Panc1 (cell line): Measurements from ENCODE around the gene ZNF691. TPM values are rescaled to one million over a fixed set of nuclear protein-coding genes. Genes with fewer than 3 reads are reported as not detected.
"Not testable (repeated sequence)": the region's sequence is repeated elsewhere in the genome, so short reads cannot be mapped to it uniquely, and the experiment has no call there.

Experiments
- ATAC-seq: fragments of 200-7000 bp; cut with Tn5 transposase; 2 replicates; pipeline ENCODE4 v1.9.1; 2020; ENCODE audit warnings: mild to moderate bottlenecking, moderate library complexity
- BruUV-seq: library from RNA; stranded (reverse); fragments of 400-500 nt; replicated peaks from 2 replicates; lab custom pipeline; 2021; lab: Mats Ljungman, UMichigan
- CTCF ChIA-PET: fragments of 300-600 bp; sonication (Branson Sonifier 250); formaldehyde crosslinking; loops from one replicate; lab custom pipeline; 2022; ENCODE audit warnings: antibody characterized with exemption; lab: Charles Lee
- POLR2A ChIA-PET: fragments of 300-600 bp; sonication (Branson Sonifier 250); formaldehyde crosslinking; loops from one replicate; lab custom pipeline; 2022; ENCODE audit warnings: antibody characterized with exemption; lab: Charles Lee
- DNase-seq: peaks from one replicate; pipeline ENCODE4 v3.0.0-alpha.2; 2010; ENCODE audit warnings: low read depth, low spot score
- H3K27ac ChIP-seq: 2 replicates; pipeline ENCODE4 v1.5.1; 2011; ENCODE audit warnings: mild to moderate bottlenecking, low read length, inconsistent platforms
- H3K27me3 ChIP-seq: fragments of 200-500 bp; sonication (Bioruptor generic); 2 replicates; pipeline ENCODE4 v1.6.0; 2014; ENCODE audit warnings: low read length, inconsistent platforms; ENCODE audit not compliant: control insufficient read depth, insufficient read depth
- H3K36me3 ChIP-seq: fragments of 200-500 bp; sonication (Bioruptor generic); 2 replicates; pipeline ENCODE4 v1.5.1; 2014; ENCODE audit warnings: inconsistent platforms, mild to moderate bottlenecking, low read length, moderate library complexity; ENCODE audit not compliant: control insufficient read depth, insufficient read depth
- H3K4me1 ChIP-seq: 2 replicates; pipeline ENCODE4 v1.5.1; 2011; ENCODE audit warnings: inconsistent platforms, mild to moderate bottlenecking, low read length, moderate library complexity; ENCODE audit not compliant: control insufficient read depth, insufficient read depth
- H3K4me3 ChIP-seq, 2 experiments: 2 replicates each; pipeline ENCODE4 v1.5.1; 2011 to 2012; ENCODE audit warnings: low read depth in 2 of 2, low read length in 2 of 2, mild to moderate bottlenecking in 2 of 2, inconsistent platforms in 1 of 2, moderate library complexity in 1 of 2
- H3K9me3 ChIP-seq: fragments of 200-500 bp; sonication (Bioruptor generic); 2 replicates; pipeline ENCODE4 v1.5.1; 2014; ENCODE audit warnings: low read depth, mild to moderate bottlenecking, inconsistent platforms, low read length, moderate library complexity; ENCODE audit not compliant: control insufficient read depth, insufficient read depth
- POLR2AphosphoS5 ChIP-seq: IDR thresholded peaks from 2 replicates; pipeline ENCODE4 v1.6.1; 2012; ENCODE audit warnings: mild to moderate bottlenecking, low read depth, low read length, moderate library complexity
- SIN3A ChIP-seq: IDR thresholded peaks from 2 replicates; pipeline ENCODE4 v1.6.1; 2012; ENCODE audit warnings: low read depth, mild to moderate bottlenecking, low read length, moderate library complexity, borderline replicate concordance; ENCODE audit not compliant: insufficient read depth
- in situ Hi-C: cut with HindIII; loops from 2 replicates; pipeline ENCODE4 v1.10.0; 2016; ENCODE audit warnings: low sequenced_read_pairs, low pct_unique_long_range_greater_than_20kb
- intact Hi-C: fragments of 100-400 bp; cut with micrococcal nuclease; formaldehyde crosslinking; loops from one replicate; pipeline ENCODE4 v1.10.0; 2022; ENCODE audit not compliant: unreplicated experiment
- total RNA-seq: library from RNA; stranded (reverse); gene quantifications from one replicate; pipeline ENCODE4 v1.2.1, GENCODE V29; 2021; ENCODE audit not compliant: unreplicated experiment
- TF ChIP-seq, protein P1 (sequence below), 2 experiments: IDR thresholded peaks; 2 replicates each; pipeline ENCODE4 v1.6.1; 2011 to 2012; ENCODE audit warnings: low read depth in 2 of 2, control low read depth in 1 of 2, low read length in 1 of 2, mild to moderate bottlenecking in 1 of 2, moderate library complexity in 1 of 2; ENCODE audit not compliant: insufficient read depth in 1 of 2
- TF ChIP-seq, protein P2 (sequence below): fragments of 450-650 bp; IDR thresholded peaks from 2 replicates; pipeline ENCODE4 v1.5.1; 2017; ENCODE audit warnings: mild to moderate bottlenecking

The ZNF691 gene
- total RNA-seq, 1 experiment from 2014 or later, result 9.9 TPM

GRCh38 chr1:42852608-42852980 lies 6.2 kb downstream of the ZNF691 start:
- no peaks in the 10 kb centered on the region for H3K27me3 ChIP-seq
- TF ChIP-seq SIN3A (no peak), POLR2AphosphoS5 (no peak)
- TF ChIP-seq, protein P1, sequence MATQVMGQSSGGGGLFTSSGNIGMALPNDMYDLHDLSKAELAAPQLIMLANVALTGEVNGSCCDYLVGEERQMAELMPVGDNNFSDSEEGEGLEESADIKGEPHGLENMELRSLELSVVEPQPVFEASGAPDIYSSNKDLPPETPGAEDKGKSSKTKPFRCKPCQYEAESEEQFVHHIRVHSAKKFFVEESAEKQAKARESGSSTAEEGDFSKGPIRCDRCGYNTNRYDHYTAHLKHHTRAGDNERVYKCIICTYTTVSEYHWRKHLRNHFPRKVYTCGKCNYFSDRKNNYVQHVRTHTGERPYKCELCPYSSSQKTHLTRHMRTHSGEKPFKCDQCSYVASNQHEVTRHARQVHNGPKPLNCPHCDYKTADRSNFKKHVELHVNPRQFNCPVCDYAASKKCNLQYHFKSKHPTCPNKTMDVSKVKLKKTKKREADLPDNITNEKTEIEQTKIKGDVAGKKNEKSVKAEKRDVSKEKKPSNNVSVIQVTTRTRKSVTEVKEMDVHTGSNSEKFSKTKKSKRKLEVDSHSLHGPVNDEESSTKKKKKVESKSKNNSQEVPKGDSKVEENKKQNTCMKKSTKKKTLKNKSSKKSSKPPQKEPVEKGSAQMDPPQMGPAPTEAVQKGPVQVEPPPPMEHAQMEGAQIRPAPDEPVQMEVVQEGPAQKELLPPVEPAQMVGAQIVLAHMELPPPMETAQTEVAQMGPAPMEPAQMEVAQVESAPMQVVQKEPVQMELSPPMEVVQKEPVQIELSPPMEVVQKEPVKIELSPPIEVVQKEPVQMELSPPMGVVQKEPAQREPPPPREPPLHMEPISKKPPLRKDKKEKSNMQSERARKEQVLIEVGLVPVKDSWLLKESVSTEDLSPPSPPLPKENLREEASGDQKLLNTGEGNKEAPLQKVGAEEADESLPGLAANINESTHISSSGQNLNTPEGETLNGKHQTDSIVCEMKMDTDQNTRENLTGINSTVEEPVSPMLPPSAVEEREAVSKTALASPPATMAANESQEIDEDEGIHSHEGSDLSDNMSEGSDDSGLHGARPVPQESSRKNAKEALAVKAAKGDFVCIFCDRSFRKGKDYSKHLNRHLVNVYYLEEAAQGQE (IDR thresholded peaks at IDR 0.05; ENCODE audit: insufficient read depth in 1 of 2, low read depth in 2 of 2, low read length in 1 of 2), result no peak
- TF ChIP-seq, protein P2, sequence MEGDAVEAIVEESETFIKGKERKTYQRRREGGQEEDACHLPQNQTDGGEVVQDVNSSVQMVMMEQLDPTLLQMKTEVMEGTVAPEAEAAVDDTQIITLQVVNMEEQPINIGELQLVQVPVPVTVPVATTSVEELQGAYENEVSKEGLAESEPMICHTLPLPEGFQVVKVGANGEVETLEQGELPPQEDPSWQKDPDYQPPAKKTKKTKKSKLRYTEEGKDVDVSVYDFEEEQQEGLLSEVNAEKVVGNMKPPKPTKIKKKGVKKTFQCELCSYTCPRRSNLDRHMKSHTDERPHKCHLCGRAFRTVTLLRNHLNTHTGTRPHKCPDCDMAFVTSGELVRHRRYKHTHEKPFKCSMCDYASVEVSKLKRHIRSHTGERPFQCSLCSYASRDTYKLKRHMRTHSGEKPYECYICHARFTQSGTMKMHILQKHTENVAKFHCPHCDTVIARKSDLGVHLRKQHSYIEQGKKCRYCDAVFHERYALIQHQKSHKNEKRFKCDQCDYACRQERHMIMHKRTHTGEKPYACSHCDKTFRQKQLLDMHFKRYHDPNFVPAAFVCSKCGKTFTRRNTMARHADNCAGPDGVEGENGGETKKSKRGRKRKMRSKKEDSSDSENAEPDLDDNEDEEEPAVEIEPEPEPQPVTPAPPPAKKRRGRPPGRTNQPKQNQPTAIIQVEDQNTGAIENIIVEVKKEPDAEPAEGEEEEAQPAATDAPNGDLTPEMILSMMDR, result no peak
- intact Hi-C loops (no loop called here), in situ Hi-C loops (no loop called here)
- ChIA-PET CTCF (no interaction called here), POLR2A (no interaction called here)
- no peaks in the 10 kb centered on the region; the same call in 1 of the 2 replicates for H3K4me1 ChIP-seq
- no peak for DNase-seq
- H3K4me3 ChIP-seq, result no peak overlapping the region
- no peak for ATAC-seq
- no peaks in the 10 kb centered on the region for H3K36me3 ChIP-seq
- peaks cover 16% of the 10 kb centered on the region for H3K9me3 ChIP-seq
- no TSS peak for BruUV-seq
- no peak overlapping the region for H3K27ac ChIP-seq

GRCh38 chr1:42853116-42853884 lies 6.9 kb downstream of the ZNF691 start:
- POLR2A ChIA-PET, result interaction anchor here (0.6 kb wide), 1 partner anchor 14 kb away, joined by 10 read pairs; no protein-coding TSS in a partner anchor
- in situ Hi-C loops (no loop called here), intact Hi-C loops (no loop called here)
- Histone ChIP-seq H3K4me1 (no peaks in the 10 kb centered on the region), H3K27me3 (no peaks in the 10 kb centered on the region), H3K36me3 (no peaks in the 10 kb centered on the region), H3K4me3 (no peak overlapping the region), H3K27ac (no peak overlapping the region), H3K9me3 (peaks cover 16% of the 10 kb centered on the region)
- CTCF ChIA-PET, result no interaction called here
- no TSS peak for BruUV-seq
- TF ChIP-seq, protein P2, result no peak
- ATAC-seq (0 out of 2 replicates have a peak, but pooled peaks have one; percentile 30), DNase-seq (no peak)

- BruUV-seq, intact Hi-C loops, H3K4me1 ChIP-seq, ATAC-seq, H3K36me3 ChIP-seq, H3K9me3 ChIP-seq, H3K27ac ChIP-seq, H3K4me3 ChIP-seq, H3K27me3 ChIP-seq, DNase-seq, in situ Hi-C loops, CTCF ChIA-PET, POLR2A ChIA-PET: not testable (repeated sequence)
Observed at GRCh38 chr1:42856554-42856953, 10.1 kb downstream of the ZNF691 start.

GRCh38 chr1:42859366-42859765 lies 13.0 kb downstream of the ZNF691 start:
- in situ Hi-C loops, ATAC-seq, H3K36me3 ChIP-seq, CTCF ChIA-PET, H3K4me1 ChIP-seq, H3K27ac ChIP-seq, intact Hi-C loops, POLR2A ChIA-PET, H3K27me3 ChIP-seq, H3K9me3 ChIP-seq, DNase-seq, BruUV-seq, H3K4me3 ChIP-seq: not testable (repeated sequence)
